A549 (cell line): ENCODE measurements around the gene C3orf52. TPM values are rescaled to one million over a fixed set of nuclear protein-coding genes. Genes with fewer than 3 reads are reported as not detected.

ENCODE experiments used
- ATAC-seq, 2 experiments: fragments of 200-7000 bp in 1 of 2; fragments of >200 bp in 1 of 2; cut with Nextera tagmentation in 1 of 2; cut with Tn5 transposase in 1 of 2; 3 replicates each; pipeline versions ENCODE4 v1.8.0 to v1.9.1; 2018 to 2020; ENCODE audit warnings: mild to moderate bottlenecking in 1 of 2, moderate library complexity in 1 of 2
- CTCF ChIA-PET: fragments of 300-600 bp; sonication (Branson Sonifier 250); formaldehyde crosslinking; extraction: SDS; loops from one replicate; lab custom pipeline; 2021; ENCODE audit warnings: antibody characterized with exemption, inconsistent platforms; lab: Yijun Ruan, JAX
- POLR2A ChIA-PET: fragments of 350-600 bp; formaldehyde crosslinking; extraction: SDS; loops from one replicate; lab custom pipeline; 2021; ENCODE audit warnings: antibody characterized with exemption, inconsistent platforms; lab: Yijun Ruan, JAX
- DNase-seq, 2 experiments: peaks; one replicate each; pipeline versions ENCODE4 v3.0.0 to v3.0.0-alpha.2; 2011 to 2016; ENCODE audit warnings: low read depth in 1 of 2, low spot score in 1 of 2
- FAIRE-seq: peaks from 2 replicates; lab custom pipeline; 2011; peaks lifted over from hg19 to GRCh38; lab: Jason Lieb, UNC
- H3K27ac ChIP-seq, 2 experiments: fragments of >200 bp; sonication (Bioruptor Twin); formaldehyde crosslinking; 3 replicates each; pipeline ENCODE4 v1.5.1; 2016 to 2017
- H3K4me1 ChIP-seq: fragments of >200 bp; sonication (Bioruptor Twin); formaldehyde crosslinking; 3 replicates; pipeline ENCODE4 v1.6.1; 2016
- H3K4me2 ChIP-seq: fragments of >200 bp; sonication (Bioruptor Twin); formaldehyde crosslinking; 3 replicates; pipeline ENCODE4 v1.6.1; 2016
- H3K4me3 ChIP-seq: fragments of >200 bp; sonication (Bioruptor Twin); formaldehyde crosslinking; 3 replicates; pipeline ENCODE4 v1.5.1; 2016
- H3K9me3 ChIP-seq: fragments of >200 bp; sonication (Bioruptor Twin); formaldehyde crosslinking; 3 replicates; pipeline ENCODE4 v1.6.1; 2016
- CBX8 ChIP-seq: fragments of 200-600 bp; sonication (generic); IDR thresholded peaks from 2 replicates; pipeline ENCODE4 v1.6.1; 2016
- CHD2 ChIP-seq: fragments of 150-350 bp; IDR thresholded peaks from 2 replicates; pipeline ENCODE4 v1.6.1; 2014; ENCODE audit warnings: low read length; ENCODE audit not compliant: partially characterized antibody
- EHF ChIP-seq: fragments of 250-450 bp; sonication (Bioruptor Pico); IDR thresholded peaks from 2 replicates; pipeline ENCODE4 v1.5.0; 2020; ENCODE audit warnings: mild to moderate bottlenecking
- EHMT2 ChIP-seq: fragments of 200-600 bp; sonication (generic); IDR thresholded peaks from 2 replicates; pipeline ENCODE4 v1.6.1; 2016; ENCODE audit warnings: antibody characterized with exemption, low read depth, mild to moderate bottlenecking, moderate library complexity
- EP300 ChIP-seq, 2 experiments: fragments of >200 bp; sonication (Bioruptor Twin); formaldehyde crosslinking; IDR thresholded peaks; 2 replicates in 1 of 2; 3 replicates in 1 of 2; pipeline ENCODE4 v1.6.1; 2016 to 2017
- ESRRA ChIP-seq: fragments of 150-350 bp; IDR thresholded peaks from 2 replicates; pipeline ENCODE4 v1.6.1; 2014; ENCODE audit warnings: mild to moderate bottlenecking, low read length, borderline replicate concordance
- FOSB ChIP-seq: fragments of 250-450 bp; sonication (Bioruptor Pico); IDR thresholded peaks from 2 replicates; pipeline ENCODE4 v1.5.0; 2020; ENCODE audit warnings: mild to moderate bottlenecking, moderate library complexity
- HEYL ChIP-seq: fragments of 250-450 bp; sonication (Bioruptor Pico); IDR thresholded peaks from 2 replicates; pipeline ENCODE4 v1.8.0; 2021; ENCODE audit warnings: mild to moderate bottlenecking, moderate library complexity
- HOXA7 ChIP-seq: fragments of 250-450 bp; sonication (Bioruptor Pico); IDR thresholded peaks from 2 replicates; pipeline ENCODE4 v1.5.0; 2020; ENCODE audit warnings: mild to moderate bottlenecking, moderate library complexity
- HOXB13 ChIP-seq: fragments of 250-450 bp; sonication (Bioruptor Pico); IDR thresholded peaks from 2 replicates; pipeline ENCODE4 v1.5.0; 2020; ENCODE audit warnings: low read depth, mild to moderate bottlenecking, moderate library complexity
- JUN ChIP-seq, 2 experiments: fragments of >200 bp; sonication (Bioruptor Twin); formaldehyde crosslinking; IDR thresholded peaks; 2 replicates in 1 of 2; 3 replicates in 1 of 2; pipeline ENCODE4 v1.6.1; 2016 to 2017
- JUNB ChIP-seq: fragments of >200 bp; sonication (Bioruptor Twin); formaldehyde crosslinking; IDR thresholded peaks from 2 replicates; pipeline ENCODE4 v1.6.1; 2016
- KDM1A ChIP-seq: fragments of 200-600 bp; sonication (generic); IDR thresholded peaks from 2 replicates; pipeline ENCODE4 v1.6.1; 2016; ENCODE audit warnings: low read depth, mild to moderate bottlenecking
- KDM5A ChIP-seq: fragments of 200-600 bp; sonication (generic); IDR thresholded peaks from 2 replicates; pipeline ENCODE4 v1.6.1; 2016; ENCODE audit warnings: antibody characterized with exemption, mild to moderate bottlenecking
- MAZ ChIP-seq: fragments of 150-350 bp; IDR thresholded peaks from 2 replicates; pipeline ENCODE4 v1.6.1; 2014; ENCODE audit warnings: antibody characterized with exemption, low read depth, low read length, borderline replicate concordance
- NPAS2 ChIP-seq: fragments of 250-450 bp; sonication (Bioruptor Pico); IDR thresholded peaks from 2 replicates; pipeline ENCODE4 v1.8.0; 2022; ENCODE audit warnings: mild to moderate bottlenecking, moderate library complexity, borderline replicate concordance
- NR3C1 ChIP-seq: fragments of >200 bp; sonication (Bioruptor Twin); formaldehyde crosslinking; IDR thresholded peaks from 3 replicates; pipeline ENCODE4 v1.6.1; 2017
- PHF8 ChIP-seq: fragments of 200-600 bp; sonication (generic); IDR thresholded peaks from 2 replicates; pipeline ENCODE4 v1.6.1; 2016; ENCODE audit warnings: low read depth, mild to moderate bottlenecking, antibody characterized with exemption, moderate library complexity, borderline replicate concordance
- RAD21 ChIP-seq, 2 experiments: fragments of >200 bp in 1 of 2; sonication (Bioruptor Twin) in 1 of 2; formaldehyde crosslinking in 1 of 2; IDR thresholded peaks in 1 of 2; conservative IDR thresholded peaks in 1 of 2; 2 replicates in 1 of 2; 3 replicates in 1 of 2; pipeline ENCODE4 v1.6.1; 2012 to 2018; ENCODE audit warnings: inconsistent platforms in 1 of 2
- RFX5 ChIP-seq: fragments of 450-650 bp; IDR thresholded peaks from 2 replicates; pipeline ENCODE4 v1.7.1; 2014; ENCODE audit warnings: antibody characterized with exemption, mild to moderate bottlenecking, moderate library complexity
- RNF2 ChIP-seq: fragments of 200-600 bp; sonication (generic); IDR thresholded peaks from 2 replicates; pipeline ENCODE4 v1.6.1; 2016; ENCODE audit warnings: low read depth, mild to moderate bottlenecking, antibody characterized with exemption, moderate library complexity, borderline replicate concordance
- SREBF2 ChIP-seq: fragments of 450-650 bp; IDR thresholded peaks from 2 replicates; pipeline ENCODE4 v1.6.1; 2014; ENCODE audit warnings: mild to moderate bottlenecking, moderate library complexity
- ZC3H11A ChIP-seq: fragments of 450-650 bp; IDR thresholded peaks from 2 replicates; pipeline ENCODE4 v1.6.1; 2014; ENCODE audit warnings: antibody characterized with exemption, mild to moderate bottlenecking
- ZFP36 ChIP-seq: fragments of 450-650 bp; IDR thresholded peaks from 2 replicates; pipeline ENCODE4 v1.6.1; 2014; ENCODE audit warnings: borderline replicate concordance; ENCODE audit not compliant: partially characterized antibody
- ZNF302 ChIP-seq: fragments of 250-450 bp; sonication (Bioruptor Pico); IDR thresholded peaks from 2 replicates; pipeline ENCODE4 v1.9.0; 2021; ENCODE audit warnings: inconsistent platforms, mild to moderate bottlenecking, moderate library complexity
- ZSCAN20 ChIP-seq: fragments of 250-450 bp; sonication (Bioruptor Pico); IDR thresholded peaks from 2 replicates; pipeline ENCODE4 v1.8.0; 2022; ENCODE audit warnings: mild to moderate bottlenecking, moderate library complexity
- WGBS: methylation state at CpG from one replicate; pipeline ENCODE4 v1.1.6; 2017; ENCODE audit errors: missing lambda C conversion rate; 5-methylcytosine and 5-hydroxymethylcytosine counted together
- polyA plus RNA-seq, 4 experiments: library from polyadenylated mRNA; depleted of rRNA in 3 of 4; stranded (reverse); fragments of >200 nt; fragmentation: RNase III in 1 of 4; extraction: RNeasy Plus Mini Kit Qiagen cat#74134 plus additional on column Dnase treatment in 1 of 4; gene quantifications; 2 replicates in 3 of 4; 3 replicates in 1 of 4; pipeline ENCODE4 v1.2.3, GENCODE V29; 2011 to 2017
- TF ChIP-seq, protein P1 (sequence below): fragments of >200 bp; sonication (Bioruptor Twin); formaldehyde crosslinking; IDR thresholded peaks from 3 replicates; pipeline ENCODE4 v1.6.1; 2016
- TF ChIP-seq, protein P2 (sequence below): fragments of 150-350 bp; IDR thresholded peaks from 2 replicates; pipeline ENCODE4 v1.6.1; 2014; ENCODE audit warnings: low read depth, mild to moderate bottlenecking, low read length
- TF ChIP-seq, protein P3 (sequence below): IDR thresholded peaks from 2 replicates; pipeline ENCODE4 v1.6.1; 2012
- TF ChIP-seq, protein P4 (sequence below): fragments of >200 bp; sonication (Bioruptor Twin); formaldehyde crosslinking; IDR thresholded peaks from 3 replicates; pipeline ENCODE4 v1.5.1; 2016
- TF ChIP-seq, protein P5 (sequence below): fragments of 250-450 bp; sonication (Bioruptor Pico); IDR thresholded peaks from 2 replicates; pipeline ENCODE4 v1.5.0; 2020; ENCODE audit warnings: low read depth, mild to moderate bottlenecking, moderate library complexity

Gene C3orf52
- polyA plus RNA-seq, 2 of the 4 experiments (the other 2 are of a cell fraction) = 7.0 to 11.5 TPM

DNA sequence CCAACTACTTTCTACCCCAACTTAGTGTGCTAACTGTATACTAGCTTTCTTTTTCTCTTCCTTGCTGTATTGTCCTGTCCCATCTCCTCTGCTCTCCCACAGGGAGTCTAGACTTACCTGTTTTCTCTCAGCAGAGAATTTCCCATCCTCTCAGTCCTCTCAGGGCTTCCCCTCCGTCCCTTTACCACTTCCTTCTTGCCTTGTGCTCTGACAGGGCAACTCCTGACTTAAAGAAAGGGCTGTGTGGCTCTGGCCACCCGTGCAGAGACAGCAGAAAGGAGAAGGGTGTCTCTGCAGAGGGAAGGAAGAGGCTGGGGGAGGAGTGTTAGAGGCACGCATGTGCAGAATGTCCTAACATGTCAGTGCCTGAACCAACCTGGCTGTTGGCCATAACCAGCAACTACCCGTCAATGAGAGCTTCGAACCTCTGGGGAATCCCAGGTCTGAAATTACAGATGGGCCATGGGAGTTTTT lies 46.8 kb downstream of the C3orf52 start, which contains the start of gene GCSAM:
Gene GCSAM (minus strand): TSS at position 274 of the 474 bp plus-strand sequence. CDS start 128 bp downstream, at position 146.
- DNase-seq (no peak), FAIRE-seq (no peak), ATAC-seq (no peak)
- Histone ChIP-seq H3K4me2 (no peak within 1 kb of the TSS), H3K4me3 (no peak within 1 kb of the TSS), H3K9me3 (no peaks in the 10 kb centered on the region), H3K4me1 (peaks cover 4% of the 10 kb centered on the region; the same call in 1 of the 3 replicates), H3K27ac (no peak within 1 kb of the TSS)
- WGBS = 68% methylated on average over 5 of the region's 5 CpGs
- CTCF ChIA-PET = interaction anchor here (1.5 kb wide), 1 partner anchor 10 kb away, joined by 4 read pairs; no protein-coding TSS in a partner anchor
- POLR2A ChIA-PET = no interaction called here
- TF ChIP-seq HOXB13 = no peak
- no peak for TF ChIP-seq RFX5
- TF ChIP-seq CBX8 = no peak
- no peak for TF ChIP-seq JUN (IDR thresholded peaks at IDR 0.05)
- TF ChIP-seq PHF8 = no peak
- no peak for TF ChIP-seq ESRRA
- TF ChIP-seq HEYL = no peak
- TF ChIP-seq, protein P1, sequence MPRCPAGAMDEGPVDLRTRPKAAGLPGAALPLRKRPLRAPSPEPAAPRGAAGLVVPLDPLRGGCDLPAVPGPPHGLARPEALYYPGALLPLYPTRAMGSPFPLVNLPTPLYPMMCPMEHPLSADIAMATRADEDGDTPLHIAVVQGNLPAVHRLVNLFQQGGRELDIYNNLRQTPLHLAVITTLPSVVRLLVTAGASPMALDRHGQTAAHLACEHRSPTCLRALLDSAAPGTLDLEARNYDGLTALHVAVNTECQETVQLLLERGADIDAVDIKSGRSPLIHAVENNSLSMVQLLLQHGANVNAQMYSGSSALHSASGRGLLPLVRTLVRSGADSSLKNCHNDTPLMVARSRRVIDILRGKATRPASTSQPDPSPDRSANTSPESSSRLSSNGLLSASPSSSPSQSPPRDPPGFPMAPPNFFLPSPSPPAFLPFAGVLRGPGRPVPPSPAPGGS = no peak
- TF ChIP-seq ZFP36 = no peak
- no peak for TF ChIP-seq FOSB (CRISPR knock-in tag)
- TF ChIP-seq KDM5A = no peak
- no peak for TF ChIP-seq JUNB
- TF ChIP-seq ZSCAN20 (CRISPR knock-in tag) = no peak
- TF ChIP-seq CHD2 = no peak
- TF ChIP-seq, protein P2, sequence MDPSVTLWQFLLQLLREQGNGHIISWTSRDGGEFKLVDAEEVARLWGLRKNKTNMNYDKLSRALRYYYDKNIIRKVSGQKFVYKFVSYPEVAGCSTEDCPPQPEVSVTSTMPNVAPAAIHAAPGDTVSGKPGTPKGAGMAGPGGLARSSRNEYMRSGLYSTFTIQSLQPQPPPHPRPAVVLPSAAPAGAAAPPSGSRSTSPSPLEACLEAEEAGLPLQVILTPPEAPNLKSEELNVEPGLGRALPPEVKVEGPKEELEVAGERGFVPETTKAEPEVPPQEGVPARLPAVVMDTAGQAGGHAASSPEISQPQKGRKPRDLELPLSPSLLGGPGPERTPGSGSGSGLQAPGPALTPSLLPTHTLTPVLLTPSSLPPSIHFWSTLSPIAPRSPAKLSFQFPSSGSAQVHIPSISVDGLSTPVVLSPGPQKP = no peak
- TF ChIP-seq EHMT2 = no peak
- TF ChIP-seq, protein P3, sequence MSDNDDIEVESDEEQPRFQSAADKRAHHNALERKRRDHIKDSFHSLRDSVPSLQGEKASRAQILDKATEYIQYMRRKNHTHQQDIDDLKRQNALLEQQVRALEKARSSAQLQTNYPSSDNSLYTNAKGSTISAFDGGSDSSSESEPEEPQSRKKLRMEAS = no peak
- no peak for TF ChIP-seq NPAS2
- TF ChIP-seq MAZ = no peak
- TF ChIP-seq HOXA7 = no peak
- TF ChIP-seq, all 56 proteins: peak for 0

DNA sequence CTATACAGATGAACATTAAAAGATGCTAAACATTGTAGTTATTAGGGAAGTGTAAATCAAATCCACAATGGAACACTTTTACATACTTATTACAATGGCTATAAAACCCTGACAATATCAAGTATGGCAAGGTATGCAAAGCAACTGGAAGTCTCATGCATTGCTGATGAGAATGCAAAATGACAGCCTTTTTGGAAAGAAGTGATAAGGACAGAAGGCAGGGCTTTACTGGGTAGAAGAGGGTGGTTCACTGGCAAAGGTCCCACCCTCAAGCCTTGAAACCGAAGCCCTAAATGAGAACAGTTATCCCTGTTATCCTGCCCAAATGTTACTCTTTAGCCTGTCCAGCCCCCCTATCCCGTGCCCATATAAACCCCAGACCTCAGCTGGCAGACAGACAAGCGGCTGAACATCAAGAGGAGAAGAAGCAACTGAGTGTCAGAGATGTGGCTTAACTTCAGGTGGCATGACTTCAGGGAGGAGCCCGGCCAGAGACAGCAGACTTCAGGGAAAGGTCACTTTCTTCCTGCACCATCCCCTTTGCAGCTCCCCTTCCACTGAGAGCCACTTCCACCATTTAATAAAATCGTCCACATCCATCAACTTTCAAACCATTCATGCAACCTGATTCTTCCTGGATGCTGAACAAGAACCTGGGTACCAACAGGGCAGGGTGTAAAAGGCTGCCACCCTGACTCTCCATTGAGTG lies 47.6 kb downstream of the C3orf52 start:
- H3K9me3 ChIP-seq = no peaks in the 10 kb centered on the region
- no peak overlapping the region for H3K4me3 ChIP-seq
- H3K4me1 ChIP-seq = peaks cover 4% of the 10 kb centered on the region; the same call in 1 of the 3 replicates
- no peak overlapping the region for H3K27ac ChIP-seq
- DNase-seq (no peak), ATAC-seq (no peak), FAIRE-seq (no peak)
- 62% methylated on average over 5 of the region's 5 CpGs for WGBS
- ChIA-PET CTCF (interaction anchor here (1.5 to 1.6 kb wide), 2 partner anchors 11 to 22 kb away, joined by 4 to 5 read pairs; no protein-coding TSS in a partner anchor), POLR2A (no interaction called here)
- H3K4me2 ChIP-seq = no peak overlapping the region
- TF ChIP-seq EP300 (IDR thresholded peaks at IDR 0.05) = no peak
- TF ChIP-seq CHD2 = no peak
- TF ChIP-seq FOSB (CRISPR knock-in tag) = no peak
- no peak for TF ChIP-seq RNF2
- no peak for TF ChIP-seq SREBF2
- TF ChIP-seq RAD21 (conservative IDR thresholded peaks at IDR 0.05 in 1 of 2, IDR thresholded peaks at IDR 0.05 in 1 of 2) = no peak
- TF ChIP-seq, protein P4, sequence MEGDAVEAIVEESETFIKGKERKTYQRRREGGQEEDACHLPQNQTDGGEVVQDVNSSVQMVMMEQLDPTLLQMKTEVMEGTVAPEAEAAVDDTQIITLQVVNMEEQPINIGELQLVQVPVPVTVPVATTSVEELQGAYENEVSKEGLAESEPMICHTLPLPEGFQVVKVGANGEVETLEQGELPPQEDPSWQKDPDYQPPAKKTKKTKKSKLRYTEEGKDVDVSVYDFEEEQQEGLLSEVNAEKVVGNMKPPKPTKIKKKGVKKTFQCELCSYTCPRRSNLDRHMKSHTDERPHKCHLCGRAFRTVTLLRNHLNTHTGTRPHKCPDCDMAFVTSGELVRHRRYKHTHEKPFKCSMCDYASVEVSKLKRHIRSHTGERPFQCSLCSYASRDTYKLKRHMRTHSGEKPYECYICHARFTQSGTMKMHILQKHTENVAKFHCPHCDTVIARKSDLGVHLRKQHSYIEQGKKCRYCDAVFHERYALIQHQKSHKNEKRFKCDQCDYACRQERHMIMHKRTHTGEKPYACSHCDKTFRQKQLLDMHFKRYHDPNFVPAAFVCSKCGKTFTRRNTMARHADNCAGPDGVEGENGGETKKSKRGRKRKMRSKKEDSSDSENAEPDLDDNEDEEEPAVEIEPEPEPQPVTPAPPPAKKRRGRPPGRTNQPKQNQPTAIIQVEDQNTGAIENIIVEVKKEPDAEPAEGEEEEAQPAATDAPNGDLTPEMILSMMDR = no peak
- TF ChIP-seq, protein P5, sequence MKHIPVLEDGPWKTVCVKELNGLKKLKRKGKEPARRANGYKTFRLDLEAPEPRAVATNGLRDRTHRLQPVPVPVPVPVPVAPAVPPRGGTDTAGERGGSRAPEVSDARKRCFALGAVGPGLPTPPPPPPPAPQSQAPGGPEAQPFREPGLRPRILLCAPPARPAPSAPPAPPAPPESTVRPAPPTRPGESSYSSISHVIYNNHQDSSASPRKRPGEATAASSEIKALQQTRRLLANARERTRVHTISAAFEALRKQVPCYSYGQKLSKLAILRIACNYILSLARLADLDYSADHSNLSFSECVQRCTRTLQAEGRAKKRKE = no peak
- no peak for TF ChIP-seq ZNF302 (CRISPR knock-in tag)
- TF ChIP-seq KDM1A = no peak
- TF ChIP-seq ZC3H11A = no peak
- no peak for TF ChIP-seq NR3C1
- TF ChIP-seq NPAS2 = no peak
- no peak for TF ChIP-seq ESRRA
- no peak for TF ChIP-seq EHF (CRISPR knock-in tag)
- TF ChIP-seq HOXB13 = no peak
